HG03045 (cell line): Measurements from ENCODE around the gene ITGAX.
A peak's percentile ranks its signal among the peaks of the same experiment; 100 is the strongest.
"Not testable (repeated sequence)": the region's sequence is repeated elsewhere in the genome, so short reads cannot be mapped to it uniquely, and the experiment has no call there.

Source experiments
- ATAC-seq: cut with Tn5 transposase; IDR thresholded peaks from one replicate; pipeline ENCODE4 v1.9.1; 2021; ENCODE audit warnings: mild to moderate bottlenecking, moderate library complexity; ENCODE audit not compliant: unreplicated experiment

Gene ITGAX

GRCh38 chr16:31354394-31355291, at the start of gene ITGAX:
TSS of gene ITGAX (plus strand) at chr16:31355176. CDS start at chr16:31355255, 79 bp downstream.
- ATAC-seq, result peak; percentile 74

DNA sequence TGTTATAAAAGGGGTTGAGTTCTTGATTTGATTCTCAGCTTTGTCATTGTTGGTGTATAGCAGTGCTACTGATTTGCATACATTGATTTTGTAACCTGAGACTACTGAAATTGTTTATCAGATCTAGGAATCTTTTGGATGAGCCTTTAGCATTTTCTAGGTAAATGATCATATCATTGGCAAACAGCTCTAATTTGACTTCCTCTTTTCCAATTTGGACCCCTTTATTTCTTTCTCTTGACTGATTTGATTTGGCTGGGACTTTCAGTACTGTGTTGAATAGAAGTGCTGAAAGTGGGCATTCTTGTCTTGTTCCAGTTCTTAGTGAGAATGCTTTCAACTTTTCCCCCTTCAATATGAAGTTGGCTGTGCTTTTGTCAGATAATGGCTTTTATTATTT, 49.8 kb upstream of the ITGAX start:
- ATAC-seq, result no peak

DNA sequence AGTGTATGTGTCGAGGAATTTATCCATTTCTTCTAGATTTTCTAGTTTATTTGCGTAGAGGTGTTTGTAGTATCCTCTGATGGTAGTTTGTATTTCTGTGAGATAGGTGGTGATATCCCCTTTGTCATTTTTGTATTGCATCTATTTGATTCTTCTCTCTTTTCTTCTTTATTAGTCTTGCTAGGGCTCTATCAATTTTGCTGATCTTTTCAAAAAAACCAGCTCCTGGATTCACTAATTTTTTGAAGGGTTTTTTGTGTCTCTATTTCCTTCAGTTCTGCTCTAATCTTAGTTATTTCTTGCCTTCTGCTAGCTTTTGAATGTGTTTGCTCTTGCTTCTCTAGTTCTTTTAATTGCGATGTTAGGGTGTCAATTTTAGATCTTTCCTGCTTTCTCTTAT, 46.6 kb upstream of the ITGAX start:
- not testable (repeated sequence) for ATAC-seq

- no peak for ATAC-seq
These were observed 32.5 kb upstream of the ITGAX start for GRCh38 chr16:31322500-31322899.

- ATAC-seq, result no peak
These were observed 30.9 kb upstream of the ITGAX start for GRCh38 chr16:31323959-31324629.

GRCh38 chr16:31325171-31325570, 29.8 kb upstream of the ITGAX start:
- ATAC-seq, result no peak

GRCh38 chr16:31327646-31328225, 27.2 kb upstream of the ITGAX start:
- ATAC-seq, result no peak

- no peak for ATAC-seq
These were observed 26.5 kb upstream of the ITGAX start for GRCh38 chr16:31328322-31329052.

DNA sequence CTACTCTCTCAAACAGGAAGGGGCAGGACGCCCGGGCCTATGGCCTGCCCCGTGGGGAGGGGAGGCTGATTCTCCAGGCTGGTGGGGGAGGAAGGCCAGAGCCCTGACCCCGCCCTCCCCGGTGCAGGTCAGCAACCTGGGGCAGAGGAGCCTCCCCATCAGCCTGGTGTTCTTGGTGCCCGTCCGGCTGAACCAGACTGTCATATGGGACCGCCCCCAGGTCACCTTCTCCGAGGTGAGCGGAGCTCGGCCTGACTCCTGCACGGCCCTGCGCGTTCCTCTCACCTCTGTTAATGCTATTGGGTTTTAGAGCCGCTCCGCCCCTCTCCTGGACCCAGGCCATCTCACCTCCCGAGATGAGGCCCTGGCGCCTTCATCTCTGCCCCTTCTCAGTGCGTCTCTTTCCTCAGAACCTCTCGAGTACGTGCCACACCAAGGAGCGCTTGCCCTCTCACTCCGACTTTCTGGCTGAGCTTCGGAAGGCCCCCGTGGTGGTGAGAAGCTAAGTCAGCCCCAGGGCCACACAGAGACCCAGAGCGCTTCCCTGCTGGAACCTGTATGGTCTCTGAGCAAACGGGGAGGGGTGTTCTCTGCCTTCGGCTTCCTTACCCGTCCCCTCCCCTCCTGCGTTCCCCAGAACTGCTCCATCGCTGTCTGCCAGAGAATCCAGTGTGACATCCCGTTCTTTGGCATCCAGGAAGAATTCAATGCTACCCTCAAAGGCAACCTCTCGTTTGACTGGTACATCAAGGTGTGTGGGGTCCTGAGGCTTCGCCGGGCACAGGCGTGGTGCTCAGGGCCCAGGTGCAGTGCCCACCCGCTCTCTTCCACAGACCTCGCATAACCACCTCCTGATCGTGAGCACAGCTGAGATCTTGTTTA, 25.1 kb upstream of the ITGAX start:
- ATAC-seq, result no peak

GRCh38 chr16:31330553-31330890, 24.5 kb upstream of the ITGAX start:
- ATAC-seq, result no peak

- no peak for ATAC-seq
These were observed 23.7 kb upstream of the ITGAX start for GRCh38 chr16:31331141-31331764.

GRCh38 chr16:31331807-31332301, 23.1 kb upstream of the ITGAX start:
- no peak for ATAC-seq

DNA sequence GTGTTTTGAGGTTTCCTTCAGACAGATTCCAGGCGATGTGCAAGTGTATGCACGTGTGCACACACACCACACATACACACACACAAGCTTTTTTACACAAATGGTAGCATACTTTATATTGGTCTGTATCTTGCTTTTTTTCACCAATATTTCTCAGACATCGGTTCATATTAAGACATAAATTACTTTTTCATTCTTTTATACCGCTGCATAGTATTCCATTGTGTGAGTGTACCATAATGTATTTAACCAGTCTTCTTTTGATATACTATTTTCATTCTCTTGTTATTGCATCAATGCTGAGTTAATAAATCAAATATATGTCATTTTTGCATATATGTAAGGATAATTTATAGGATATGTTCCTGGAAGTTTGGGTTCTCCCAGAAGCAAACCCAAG, 22.4 kb upstream of the ITGAX start:
- ATAC-seq, result no peak

GRCh38 chr16:31333686-31334649, 21.0 kb upstream of the ITGAX start:
- ATAC-seq, result no peak

GRCh38 chr16:31334934-31335333, 20.0 kb upstream of the ITGAX start:
- ATAC-seq, result no peak

DNA sequence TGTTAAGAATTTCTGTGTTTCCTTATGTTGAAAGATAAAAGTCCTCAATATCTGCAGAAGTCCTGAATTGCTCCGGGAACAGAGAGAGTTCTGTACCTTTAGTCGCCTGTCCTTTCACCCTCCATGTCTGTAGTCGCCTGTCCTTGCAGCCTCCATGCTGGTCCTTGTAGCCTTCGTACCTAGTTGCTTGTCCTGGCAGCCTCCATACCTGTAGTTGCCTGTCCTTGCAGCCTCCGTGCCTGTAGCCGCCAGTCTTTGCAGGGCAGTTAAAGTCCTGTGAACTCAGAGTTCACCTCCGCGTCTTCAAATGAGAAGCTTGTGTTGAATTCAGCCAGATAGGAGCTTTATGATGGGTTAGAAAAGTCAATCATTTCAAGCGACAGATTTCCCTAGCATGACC, 19.5 kb upstream of the ITGAX start:
- ATAC-seq, result no peak

- ATAC-seq, result not testable (repeated sequence)
These were observed 16.8 kb upstream of the ITGAX start for GRCh38 chr16:31338166-31338685.

DNA sequence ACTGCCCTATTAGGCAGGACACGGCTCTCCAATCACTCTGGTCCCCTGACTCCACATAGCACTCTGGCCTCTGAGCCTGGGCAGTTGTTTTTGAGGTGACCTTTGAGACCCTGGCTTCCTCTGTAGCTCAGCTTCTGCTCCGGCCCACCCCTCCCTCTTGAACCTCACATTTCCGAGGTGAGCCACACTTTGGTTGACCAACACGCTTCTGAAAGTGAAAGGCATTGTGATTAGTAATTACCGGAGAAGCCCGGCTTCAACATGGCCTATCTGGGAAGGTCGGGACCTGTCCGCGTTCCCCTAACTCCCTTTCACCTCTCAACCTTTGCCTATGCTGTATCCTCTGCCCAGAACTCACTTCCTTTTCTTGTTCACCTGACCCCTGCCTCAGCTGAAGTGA, 10.3 kb upstream of the ITGAX start:
- peak; percentile 78 for ATAC-seq
